HG03469 (cell line): ENCODE measurements around the gene FIGNL1.
"Not testable (repeated sequence)": the region's sequence is repeated elsewhere in the genome, so short reads cannot be mapped to it uniquely, and the experiment has no call there.

ENCODE experiments used
- ATAC-seq: cut with Tn5 transposase; IDR thresholded peaks from one replicate; pipeline ENCODE4 v1.9.1; 2021; ENCODE audit warnings: mild to moderate bottlenecking, moderate library complexity, moderate number of reproducible peaks; ENCODE audit not compliant: unreplicated experiment

FIGNL1 gene

GRCh38 chr7:50472427-50472826 is 22.3 kb upstream of the FIGNL1 start:
- ATAC-seq: no peak

- no peak for ATAC-seq
Measured at GRCh38 chr7:50471970-50472369, 21.8 kb upstream of the FIGNL1 start.

GRCh38 chr7:50470250-50471163 is 20.4 kb upstream of the FIGNL1 start:
- ATAC-seq: no peak

GRCh38 chr7:50469181-50469580 is 19.0 kb upstream of the FIGNL1 start:
- ATAC-seq: no peak

GRCh38 chr7:50467817-50468610 is 17.9 kb upstream of the FIGNL1 start:
- peak; percentile 74 for ATAC-seq

GRCh38 chr7:50466815-50467585 is 16.9 kb upstream of the FIGNL1 start:
- no peak for ATAC-seq

- ATAC-seq: no peak
Measured at GRCh38 chr7:50463035-50463434, 12.9 kb upstream of the FIGNL1 start.

GRCh38 chr7:50462361-50462760 is 12.2 kb upstream of the FIGNL1 start:
- ATAC-seq: no peak

- no peak for ATAC-seq
Measured at GRCh38 chr7:50461695-50462094, 11.5 kb upstream of the FIGNL1 start.

GRCh38 chr7:50459183-50459582 is 9.0 kb upstream of the FIGNL1 start:
- ATAC-seq: not testable (repeated sequence)

GRCh38 chr7:50458651-50459050 is 8.5 kb upstream of the FIGNL1 start:
- ATAC-seq: not testable (repeated sequence)

GRCh38 chr7:50456371-50457123 is 6.4 kb upstream of the FIGNL1 start:
- ATAC-seq: no peak

- no peak for ATAC-seq
Measured at GRCh38 chr7:50455658-50456057, 5.5 kb upstream of the FIGNL1 start.

- ATAC-seq: no peak
Measured at GRCh38 chr7:50454968-50455367, 4.8 kb upstream of the FIGNL1 start.

- no peak for ATAC-seq
Measured at GRCh38 chr7:50450590-50451032, 461 bp upstream of the FIGNL1 start.

GRCh38 chr7:50449501-50449880 is 659 bp downstream of the FIGNL1 start:
- ATAC-seq: no peak

- no peak for ATAC-seq
Measured at GRCh38 chr7:50448823-50449222, 1.3 kb downstream of the FIGNL1 start.

- ATAC-seq: peak; percentile 33
Measured at GRCh38 chr7:50446542-50446960, 3.6 kb downstream of the FIGNL1 start.

- ATAC-seq: no peak
Measured at GRCh38 chr7:50436133-50436806, 13.9 kb downstream of the FIGNL1 start.
